Esophagus muscularis mucosa (tissue), 4 donors: ENCODE data around the gene ZNF594.
"Not testable (repeated sequence)": the region's sequence is repeated elsewhere in the genome, so short reads cannot be mapped to it uniquely, and the experiment has no call there.

ENCODE experiments used
- EP300 ChIP-seq: sonication (generic); formaldehyde crosslinking; IDR thresholded peaks from one replicate; pipeline ENCODE4 v1.6.1; 2017; ENCODE audit warnings: antibody characterized with exemption
- POLR2A ChIP-seq: fragments of 450-650 bp; IDR thresholded peaks from one replicate; pipeline ENCODE4 v1.6.1; 2017; ENCODE audit warnings: antibody characterized with exemption, moderate library complexity, mild to moderate bottlenecking, low read depth
- TF ChIP-seq, protein P1 (sequence below), 3 experiments: fragments of 200-600 bp in 2 of 3; fragments of 450-650 bp in 1 of 3; sonication (generic) in 2 of 3; IDR thresholded peaks; one replicate each; pipeline ENCODE4 v1.5.1; 2017 to 2019; ENCODE audit warnings: antibody characterized with exemption in 3 of 3, mild to moderate bottlenecking in 2 of 3, moderate library complexity in 1 of 3

DNA sequence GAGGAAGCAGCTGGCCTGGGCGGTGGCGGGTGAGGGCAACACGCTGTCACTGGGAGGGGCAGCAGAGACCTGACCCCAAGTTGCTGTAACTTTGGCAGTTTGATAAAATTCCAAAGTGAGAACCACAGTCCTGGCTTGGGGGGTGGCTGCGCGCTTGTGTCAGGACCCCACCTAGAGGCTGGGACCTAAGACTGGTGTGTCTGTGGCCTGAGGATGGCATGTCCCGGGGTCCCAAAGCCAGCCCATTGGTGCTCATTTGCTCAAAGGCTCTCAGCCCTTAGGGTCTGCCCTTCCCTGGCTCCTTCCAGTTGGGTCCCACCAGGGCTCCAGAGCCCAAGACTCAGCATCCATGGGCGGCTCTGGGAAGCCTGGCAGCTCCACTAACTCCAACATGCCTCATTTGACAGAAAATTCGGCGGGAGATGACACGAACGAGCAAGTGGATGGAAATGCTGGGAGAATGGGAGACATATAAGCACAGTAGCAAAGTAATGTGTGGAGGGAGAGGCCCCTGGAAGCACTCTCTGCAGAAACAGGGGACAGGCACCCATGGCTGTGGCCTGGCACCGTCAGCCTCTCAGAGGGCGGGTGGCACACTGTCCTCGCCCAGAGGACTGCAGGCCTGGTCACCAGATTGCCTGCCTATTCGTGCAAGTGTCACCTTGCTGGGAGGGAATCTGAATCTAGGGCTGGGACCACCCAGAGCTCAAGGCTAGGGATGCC lies 59.0 kb downstream of the ZNF594 start:
- TF ChIP-seq EP300, POLR2A: not testable (repeated sequence)
- TF ChIP-seq, protein P1, sequence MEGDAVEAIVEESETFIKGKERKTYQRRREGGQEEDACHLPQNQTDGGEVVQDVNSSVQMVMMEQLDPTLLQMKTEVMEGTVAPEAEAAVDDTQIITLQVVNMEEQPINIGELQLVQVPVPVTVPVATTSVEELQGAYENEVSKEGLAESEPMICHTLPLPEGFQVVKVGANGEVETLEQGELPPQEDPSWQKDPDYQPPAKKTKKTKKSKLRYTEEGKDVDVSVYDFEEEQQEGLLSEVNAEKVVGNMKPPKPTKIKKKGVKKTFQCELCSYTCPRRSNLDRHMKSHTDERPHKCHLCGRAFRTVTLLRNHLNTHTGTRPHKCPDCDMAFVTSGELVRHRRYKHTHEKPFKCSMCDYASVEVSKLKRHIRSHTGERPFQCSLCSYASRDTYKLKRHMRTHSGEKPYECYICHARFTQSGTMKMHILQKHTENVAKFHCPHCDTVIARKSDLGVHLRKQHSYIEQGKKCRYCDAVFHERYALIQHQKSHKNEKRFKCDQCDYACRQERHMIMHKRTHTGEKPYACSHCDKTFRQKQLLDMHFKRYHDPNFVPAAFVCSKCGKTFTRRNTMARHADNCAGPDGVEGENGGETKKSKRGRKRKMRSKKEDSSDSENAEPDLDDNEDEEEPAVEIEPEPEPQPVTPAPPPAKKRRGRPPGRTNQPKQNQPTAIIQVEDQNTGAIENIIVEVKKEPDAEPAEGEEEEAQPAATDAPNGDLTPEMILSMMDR (IDR thresholded peaks at IDR 0.05): not testable (repeated sequence)
